Activated T-cell treated with anti-CD3 and anti-CD28 coated beads for 48 hours (primary cell): Measurements from ENCODE around the gene SVIL.
"Not testable (repeated sequence)": the region's sequence is repeated elsewhere in the genome, so short reads cannot be mapped to it uniquely, and the experiment has no call there.

Experiments used
- DNase-seq: peaks from one replicate; pipeline ENCODE4 v3.0.0-alpha.2; 2020; ENCODE audit warnings: low read depth

The SVIL gene

GRCh38 chr10:29540016-29540415, 94.8 kb downstream of the SVIL start:
- no peak for DNase-seq

GRCh38 chr10:29539412-29539811, 95.4 kb downstream of the SVIL start:
- no peak for DNase-seq

- DNase-seq, result no peak
Measured at GRCh38 chr10:29537799-29538198, 97.0 kb downstream of the SVIL start.

- not testable (repeated sequence) for DNase-seq
Measured at GRCh38 chr10:29536691-29537090, 98.1 kb downstream of the SVIL start.

- DNase-seq, result no peak
Measured at GRCh38 chr10:29535778-29536453, 98.9 kb downstream of the SVIL start.

- DNase-seq, result no peak
Measured at GRCh38 chr10:29535012-29535777, 99.6 kb downstream of the SVIL start.

GRCh38 chr10:29534590-29534989, 100.2 kb downstream of the SVIL start:
- DNase-seq, result no peak

GRCh38 chr10:29533696-29534285, 101.0 kb downstream of the SVIL start:
- DNase-seq, result no peak

- no peak for DNase-seq
Measured at GRCh38 chr10:29533046-29533445, 101.7 kb downstream of the SVIL start.

GRCh38 chr10:29532256-29532878, 102.4 kb downstream of the SVIL start:
- no peak for DNase-seq

GRCh38 chr10:29530112-29530976, 104.4 kb downstream of the SVIL start:
- DNase-seq, result no peak

GRCh38 chr10:29529146-29529545, 105.6 kb downstream of the SVIL start:
- no peak for DNase-seq

GRCh38 chr10:29525762-29526161, 109.0 kb downstream of the SVIL start:
- DNase-seq, result no peak

GRCh38 chr10:29524720-29525119, 110.1 kb downstream of the SVIL start:
- DNase-seq, result no peak

GRCh38 chr10:29524294-29524693, 110.5 kb downstream of the SVIL start:
- DNase-seq, result no peak

GRCh38 chr10:29522918-29523317, 111.9 kb downstream of the SVIL start:
- DNase-seq, result no peak

GRCh38 chr10:29522061-29522855, 112.5 kb downstream of the SVIL start:
- no peak for DNase-seq

GRCh38 chr10:29519659-29520058, 115.1 kb downstream of the SVIL start:
- DNase-seq, result no peak

- DNase-seq, result no peak
Measured at GRCh38 chr10:29517352-29517923, 117.3 kb downstream of the SVIL start.

- not testable (repeated sequence) for DNase-seq
Measured at GRCh38 chr10:29516309-29516932, 118.3 kb downstream of the SVIL start.
